ENCODE measurements around the gene YIPF3. TPM values are rescaled to one million over a fixed set of nuclear protein-coding genes. Genes with fewer than 3 reads are reported as not detected.

YIPF3 gene
- total and polyA plus RNA-seq, 10 of the 15 experiments (the other 5 are each of a cell fraction or from before 2014, with no cell fraction given) = 20.5 to 88.8 (median 44.7) TPM

DNA sequence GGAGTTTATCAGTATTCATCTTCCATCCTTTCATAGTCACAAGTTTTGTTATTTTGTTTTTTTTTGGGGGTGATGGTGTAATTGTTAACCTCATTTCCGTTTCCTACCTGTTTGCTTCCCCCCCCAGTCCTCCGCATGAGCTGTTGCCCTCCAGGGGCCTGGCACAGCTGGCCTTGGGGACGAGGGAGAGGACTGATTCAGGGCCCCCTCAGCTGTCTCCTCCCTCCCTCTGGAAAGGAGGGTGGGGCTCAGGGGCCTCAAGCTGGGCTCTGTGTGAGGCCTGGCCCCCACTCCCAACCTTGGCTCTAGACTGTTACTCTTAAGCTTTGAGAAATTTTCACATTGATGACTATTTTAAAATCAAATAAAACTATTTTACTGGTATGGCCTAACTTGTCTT, 10.6 kb downstream of the YIPF3 start:
- ATAC-seq (no peak), FAIRE-seq (no peak), DNase-seq (ENCODE audit: low read depth, low spot score) (no peak)
- Histone ChIP-seq H3K4me2 (ENCODE audit: control insufficient read depth, insufficient read depth) (no peak overlapping the region), H4K20me1 (ENCODE audit: control insufficient read depth, insufficient read depth) (no peaks in the 10 kb centered on the region), H2AFZ (ENCODE audit: control insufficient read depth, low read depth, low read length) (no peak overlapping the region), H3K4me3 (no peak overlapping the region), H3K79me2 (ENCODE audit: control insufficient read depth, insufficient read depth, low read length) (no peaks in the 10 kb centered on the region), H3K27me3 (replicated peaks in 1 of 2; ENCODE audit: control insufficient read depth in 2 of 2, insufficient read depth in 2 of 2, low read length in 1 of 2) (peaks cover 0 to 2% of the 10 kb centered on the region in 2 experiments; a peak in 1 of 4 replicates), H3K9me3 (replicated peaks; ENCODE audit: control insufficient read depth, insufficient read depth, low read length) (no peaks in the 10 kb centered on the region), H3K4me1 (ENCODE audit: control insufficient read depth, insufficient read depth, low read length) (peaks cover 4% of the 10 kb centered on the region; the same call in 1 of the 2 replicates), H3K9ac (ENCODE audit: control insufficient read depth, insufficient read depth, low read length) (no peak overlapping the region), H3K36me3 (ENCODE audit: control insufficient read depth in 2 of 2, insufficient read depth in 2 of 2, low read length in 1 of 2) (peaks cover 4 to 25% of the 10 kb centered on the region in 2 experiments; a peak in 3 of 4 replicates), H3K27ac (ENCODE audit: control insufficient read depth, insufficient read depth) (no peak overlapping the region)
- TF ChIP-seq USF1 (IDR thresholded peaks at IDR 0.05; ENCODE audit: borderline replicate concordance, extremely low read length, insufficient read depth, low read depth, low read length) (no peak), LARP7 (IDR thresholded peaks at IDR 0.05) (no peak), YY1 (IDR thresholded peaks at IDR 0.05; ENCODE audit: low read depth, low read length) (no peak), ATF7 (IDR thresholded peaks at IDR 0.05; ENCODE audit: low read depth) (no peak), HDAC6 (IDR thresholded peaks at IDR 0.05; ENCODE audit: unreplicated experiment) (no peak), NFYA (IDR thresholded peaks at IDR 0.05; ENCODE audit: borderline replicate concordance, low read depth, low read length) (no peak), SMAD5 (IDR thresholded peaks at IDR 0.05; ENCODE audit: low read depth) (no peak), ZZZ3 (IDR thresholded peaks at IDR 0.05; ENCODE audit: control insufficient read depth, insufficient read length, low read depth) (no peak), SPI1 (IDR thresholded peaks at IDR 0.05; ENCODE audit: borderline replicate concordance, insufficient read depth, low read depth, low read length) (no peak), FOS (IDR thresholded peaks at IDR 0.05; ENCODE audit: borderline replicate concordance, extremely low read depth, insufficient read length) (no peak), RCOR1 (conservative IDR thresholded peaks at IDR 0.05; ENCODE audit: low read depth, low read length) (no peak), SREBF1 (IDR thresholded peaks at IDR 0.05; ENCODE audit: low read length) (no peak), NBN (IDR thresholded peaks at IDR 0.05) (no peak), SMC3 (IDR thresholded peaks at IDR 0.05; ENCODE audit: borderline replicate concordance, low read length) (no peak), MAX (IDR thresholded peaks at IDR 0.05; ENCODE audit: low read depth, low read length) (no peak), MXI1 (IDR thresholded peaks at IDR 0.05; ENCODE audit: low read depth, low read length) (no peak), RAD51 (IDR thresholded peaks at IDR 0.05) (no peak)
- TF ChIP-seq, protein P1, sequence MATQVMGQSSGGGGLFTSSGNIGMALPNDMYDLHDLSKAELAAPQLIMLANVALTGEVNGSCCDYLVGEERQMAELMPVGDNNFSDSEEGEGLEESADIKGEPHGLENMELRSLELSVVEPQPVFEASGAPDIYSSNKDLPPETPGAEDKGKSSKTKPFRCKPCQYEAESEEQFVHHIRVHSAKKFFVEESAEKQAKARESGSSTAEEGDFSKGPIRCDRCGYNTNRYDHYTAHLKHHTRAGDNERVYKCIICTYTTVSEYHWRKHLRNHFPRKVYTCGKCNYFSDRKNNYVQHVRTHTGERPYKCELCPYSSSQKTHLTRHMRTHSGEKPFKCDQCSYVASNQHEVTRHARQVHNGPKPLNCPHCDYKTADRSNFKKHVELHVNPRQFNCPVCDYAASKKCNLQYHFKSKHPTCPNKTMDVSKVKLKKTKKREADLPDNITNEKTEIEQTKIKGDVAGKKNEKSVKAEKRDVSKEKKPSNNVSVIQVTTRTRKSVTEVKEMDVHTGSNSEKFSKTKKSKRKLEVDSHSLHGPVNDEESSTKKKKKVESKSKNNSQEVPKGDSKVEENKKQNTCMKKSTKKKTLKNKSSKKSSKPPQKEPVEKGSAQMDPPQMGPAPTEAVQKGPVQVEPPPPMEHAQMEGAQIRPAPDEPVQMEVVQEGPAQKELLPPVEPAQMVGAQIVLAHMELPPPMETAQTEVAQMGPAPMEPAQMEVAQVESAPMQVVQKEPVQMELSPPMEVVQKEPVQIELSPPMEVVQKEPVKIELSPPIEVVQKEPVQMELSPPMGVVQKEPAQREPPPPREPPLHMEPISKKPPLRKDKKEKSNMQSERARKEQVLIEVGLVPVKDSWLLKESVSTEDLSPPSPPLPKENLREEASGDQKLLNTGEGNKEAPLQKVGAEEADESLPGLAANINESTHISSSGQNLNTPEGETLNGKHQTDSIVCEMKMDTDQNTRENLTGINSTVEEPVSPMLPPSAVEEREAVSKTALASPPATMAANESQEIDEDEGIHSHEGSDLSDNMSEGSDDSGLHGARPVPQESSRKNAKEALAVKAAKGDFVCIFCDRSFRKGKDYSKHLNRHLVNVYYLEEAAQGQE (IDR thresholded peaks at IDR 0.05; ENCODE audit: low read depth, low read length) = no peak
- 25% methylated on average over 3 of the region's 3 CpGs for WGBS (ENCODE audit: insufficient coverage, insufficient replicate concordance, low lambda C conversion rate, missing lambda C conversion rate)
- ChIA-PET CTCF (interaction anchor here (0.6 to 6.8 kb wide), 62 partner anchors 10 to 573 kb away, joined by 3 to 70 read pairs (median 5); partner anchors contain the start of genes ABCC10, CRIP3, DLK2 and PEX6), SMC1A (ENCODE audit: uncharacterized antibody, unreplicated experiment) (interaction anchor here (0.6 to 3.4 kb wide), 23 partner anchors 11 to 364 kb away, joined by 3 to 16 read pairs (median 3); partner anchors contain the start of genes POLR1C and YIPF3), RAD21 (ENCODE audit: unreplicated experiment) (interaction anchor here (0.7 to 3.3 kb wide), 18 partner anchors 10 to 332 kb away, joined by 3 to 44 read pairs (median 4); partner anchors contain the start of genes DLK2 and DNPH1), POLR2A (interaction anchor here (0.6 to 0.9 kb wide), 2 partner anchors 45 to 119 kb away, joined by 3 to 5 read pairs; no protein-coding TSS in a partner anchor)
- intact Hi-C loops (cut with micrococcal nuclease; ENCODE audit: unreplicated experiment) = loop anchor here (1.0 to 5.0 kb wide), 3 partner anchors 51 to 243 kb away; partner anchors contain the start of gene DLK2
- in situ Hi-C loops (cut with MboI) = loop anchor here (5.0 kb wide), 1 partner anchor 249 kb away; no protein-coding TSS in a partner anchor
- no TSS peak for BruUV-seq (replicated peaks)

All from GM12878 (cell line).